Posterior vena cava (tissue), 2 donors: ENCODE measurements around the gene SEMA6A. TPM values are rescaled to one million over a fixed set of nuclear protein-coding genes. Genes with fewer than 3 reads are reported as not detected.

Source experiments
- DNase-seq: peaks from one replicate; pipeline ENCODE4 v3.0.0-alpha.2; 2020; ENCODE audit warnings: low spot score
- intact Hi-C, 2 donors: fragments of 100-400 bp; cut with DNase I; formaldehyde crosslinking; loops; one replicate each; pipeline versions ENCODE4 v1.14.1 to v1.14.2; 2022 to 2023
- total RNA-seq, 2 donors: library from RNA; stranded (reverse); fragmentation: NEBNext Ultra II Directional; extraction: Animal tissue kit (Norgen Biotek cat#: 25700); gene quantifications; one replicate each; pipeline ENCODE4 v1.2.1, GENCODE V29; 2021
- donor health status: DM: yes; HTN: yes; CAD: no.
- donor health status: DM: yes; HTN: yes; CAD: no.

The SEMA6A gene
- total RNA-seq, 2 donors from 2014 or later = 18.6 to 24.9 TPM

DNA sequence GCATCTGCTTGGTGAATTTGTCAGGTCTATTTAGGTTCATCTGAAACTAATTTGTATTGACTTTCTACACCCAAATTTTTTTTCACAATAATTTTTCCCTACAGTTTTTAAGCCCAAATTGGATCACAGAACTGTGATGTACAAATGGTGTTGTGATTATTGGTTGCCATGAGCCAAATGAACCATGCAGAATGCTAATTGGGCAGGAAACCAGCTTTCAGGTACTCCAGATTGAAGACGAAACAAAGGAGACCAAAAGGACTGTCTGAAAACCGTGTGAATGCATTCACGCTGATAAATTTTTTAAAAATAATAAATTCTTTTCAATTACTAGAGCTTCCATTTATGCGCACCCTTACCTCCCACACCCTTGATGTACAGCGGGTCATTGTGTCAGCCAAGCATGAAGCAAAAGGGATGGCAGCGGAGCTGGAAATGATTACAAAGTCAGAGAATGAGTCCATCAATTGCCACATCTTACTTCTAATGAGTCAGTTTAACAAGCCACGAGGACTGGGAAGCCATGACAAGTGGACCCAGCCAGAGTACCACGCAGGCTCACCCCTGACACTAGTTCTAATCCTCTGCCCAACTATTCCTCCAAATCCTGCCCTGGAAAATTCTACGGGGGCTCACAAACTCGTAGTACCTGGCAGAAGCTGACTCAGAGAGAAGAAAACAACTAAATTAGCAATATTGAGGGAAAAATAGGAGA lies 66.5 kb downstream of the SEMA6A start:
- intact Hi-C loops = no loop called here

DNA sequence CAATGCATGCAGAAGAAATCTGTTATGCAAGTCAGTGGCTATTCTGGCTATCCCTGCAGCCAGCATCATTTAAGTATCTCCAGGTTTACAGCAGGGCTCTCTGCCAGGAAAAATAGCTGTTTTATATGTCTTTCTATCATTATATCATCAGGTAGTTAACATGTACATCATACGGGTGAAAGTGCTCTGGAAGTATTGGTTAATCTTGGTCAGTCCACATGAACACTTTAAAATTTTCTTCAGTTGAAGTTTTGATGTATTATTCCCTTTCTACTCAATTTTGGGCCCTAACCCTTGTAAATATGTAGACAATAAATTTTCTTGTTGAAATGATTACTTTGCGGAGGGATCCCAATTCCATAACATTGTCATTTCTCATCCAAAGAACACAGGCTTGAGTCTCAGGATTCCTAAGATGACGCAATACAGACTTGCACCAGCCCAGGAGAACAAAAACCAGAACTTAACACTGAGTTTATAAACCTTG lies 67.5 kb downstream of the SEMA6A start:
- intact Hi-C loops = no loop called here
- no peak for DNase-seq

More for the DNA sequence above, 66.5 kb downstream of the SEMA6A start:
- DNase-seq = no peak

DNA sequence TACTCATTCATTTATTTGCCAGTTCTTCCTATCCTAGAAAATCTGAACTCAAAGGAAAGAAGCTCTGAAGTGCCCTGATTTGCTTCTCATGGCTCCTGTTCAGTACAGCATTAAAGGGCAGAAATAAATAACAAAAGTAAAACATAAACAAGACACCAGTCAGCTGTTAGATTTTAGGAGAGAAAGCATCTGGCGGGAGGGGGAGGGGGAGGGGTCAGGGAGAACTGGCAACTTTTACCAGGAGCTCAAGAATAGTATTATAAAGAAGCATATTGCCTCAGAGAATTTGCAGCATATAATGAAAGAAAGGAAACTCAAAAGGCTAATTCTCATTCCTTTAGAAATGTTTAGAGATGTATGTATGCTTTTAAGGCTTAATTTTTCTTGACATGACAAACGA lies 68.1 kb downstream of the SEMA6A start:
- no peak for DNase-seq
- intact Hi-C loops = no loop called here

DNA sequence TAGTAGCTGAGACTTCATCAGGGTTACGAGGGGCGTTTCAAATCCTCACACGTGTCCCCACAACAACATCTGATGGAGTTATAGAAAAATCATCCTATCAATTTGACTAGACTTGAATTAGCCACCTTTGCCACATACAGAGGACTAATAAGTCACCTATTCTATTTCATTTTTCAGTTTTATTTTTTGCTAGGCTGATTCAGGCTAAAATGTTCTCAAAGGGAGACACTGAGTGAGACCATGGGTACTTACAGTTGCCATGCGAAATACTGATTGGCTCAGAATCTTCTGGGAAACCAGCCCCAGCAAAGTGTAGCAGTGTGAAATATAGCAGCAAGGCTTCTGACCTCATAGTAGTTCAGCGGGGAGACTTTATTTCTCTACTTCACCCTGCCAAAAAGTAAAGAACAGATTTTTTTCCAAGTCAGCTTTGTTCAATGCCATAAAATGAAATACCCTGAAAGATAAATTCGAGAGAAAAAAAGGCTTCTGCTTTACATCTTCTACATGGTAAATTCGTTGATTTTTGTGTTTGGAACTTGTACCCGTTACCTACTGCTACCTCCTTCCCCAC lies 69.9 kb downstream of the SEMA6A start:
- intact Hi-C loops = no loop called here
- DNase-seq = no peak

DNA sequence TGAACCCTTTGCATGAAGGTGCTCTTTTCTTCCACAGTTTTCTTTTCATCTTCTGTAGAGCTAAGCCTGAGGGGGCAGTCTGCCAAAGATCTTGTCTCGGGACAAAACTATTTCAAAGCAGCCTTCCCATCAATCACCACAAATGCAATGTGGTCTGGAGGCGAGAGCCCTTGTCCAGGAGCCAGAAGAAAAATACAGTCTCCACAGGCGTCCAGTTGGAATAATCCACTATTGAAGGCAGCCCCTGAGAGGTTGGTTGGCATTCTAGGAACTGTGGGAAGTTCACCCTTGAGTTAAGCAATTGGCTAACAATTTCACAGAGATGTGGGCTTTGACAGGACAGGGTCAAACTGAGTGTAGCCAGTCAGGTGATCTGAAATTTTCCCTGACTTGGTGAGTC lies 72.0 kb downstream of the SEMA6A start:
- intact Hi-C loops = no loop called here
- DNase-seq = no peak

DNA sequence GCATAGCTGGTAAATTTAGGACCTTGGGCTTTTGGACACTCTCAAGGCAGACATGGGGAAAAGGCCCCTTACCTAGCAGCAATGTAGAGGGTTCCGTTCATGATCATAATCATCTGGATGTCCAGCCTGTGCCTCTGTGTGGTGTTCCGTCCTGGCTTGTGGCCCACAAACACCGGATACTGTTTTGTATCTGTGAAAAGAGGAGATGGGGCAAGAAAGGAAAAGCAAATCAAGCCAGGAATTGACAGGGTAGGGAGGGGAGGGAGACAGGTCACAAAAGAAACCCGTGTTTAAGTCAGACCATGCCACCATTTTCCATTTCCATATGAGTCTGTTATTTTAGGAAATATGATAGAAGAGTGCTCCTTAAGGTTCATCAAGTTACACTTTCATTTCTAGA lies 72.5 kb downstream of the SEMA6A start:
- DNase-seq = no peak
- intact Hi-C loops = no loop called here

DNA sequence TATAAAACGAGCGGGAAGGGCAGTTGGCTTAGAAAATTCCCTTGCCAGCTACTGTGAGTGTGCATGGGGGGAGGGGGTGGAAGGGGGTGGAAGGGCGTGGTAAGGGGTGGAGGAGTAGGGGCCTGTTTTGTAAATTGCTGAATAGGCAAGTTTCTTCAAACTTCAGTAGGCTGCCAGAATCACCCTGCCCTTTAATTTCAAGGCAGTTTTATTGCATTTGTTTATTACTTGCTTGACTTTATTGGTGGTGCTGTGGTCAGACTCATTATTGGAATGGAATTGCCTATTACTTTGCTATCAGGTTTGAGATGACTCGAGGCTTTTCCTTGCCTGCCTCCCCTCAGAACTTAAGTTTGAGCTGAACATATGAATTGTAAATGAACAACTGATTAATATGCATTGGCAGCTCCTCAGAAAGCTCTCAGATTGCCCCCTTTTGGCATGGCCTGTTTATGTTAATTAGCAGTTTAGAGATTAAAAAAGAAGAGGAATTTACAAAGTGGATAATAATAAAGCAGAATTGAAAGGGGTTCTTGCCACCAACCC lies 76.0 kb downstream of the SEMA6A start:
- DNase-seq = no peak
- intact Hi-C loops = no loop called here

DNA sequence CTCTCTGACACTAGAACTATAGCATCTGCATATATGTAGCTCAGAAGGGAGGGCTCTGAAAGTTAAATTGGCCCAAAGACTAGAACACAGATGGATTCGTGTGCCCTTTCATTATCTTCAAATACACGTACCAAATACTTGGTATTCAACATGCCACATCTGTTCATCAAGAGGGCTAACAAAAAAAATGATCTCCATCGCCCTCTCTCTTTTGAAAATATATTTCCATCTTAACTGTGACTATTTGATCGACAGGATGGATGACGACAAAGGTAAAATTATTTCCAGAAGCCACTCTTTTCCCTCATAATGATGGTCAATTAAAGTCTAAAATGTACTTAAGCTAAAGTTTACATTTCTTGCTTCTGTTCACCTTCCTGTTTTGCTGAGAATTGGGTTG lies 77.0 kb downstream of the SEMA6A start:
- DNase-seq = no peak
- intact Hi-C loops = no loop called here

DNA sequence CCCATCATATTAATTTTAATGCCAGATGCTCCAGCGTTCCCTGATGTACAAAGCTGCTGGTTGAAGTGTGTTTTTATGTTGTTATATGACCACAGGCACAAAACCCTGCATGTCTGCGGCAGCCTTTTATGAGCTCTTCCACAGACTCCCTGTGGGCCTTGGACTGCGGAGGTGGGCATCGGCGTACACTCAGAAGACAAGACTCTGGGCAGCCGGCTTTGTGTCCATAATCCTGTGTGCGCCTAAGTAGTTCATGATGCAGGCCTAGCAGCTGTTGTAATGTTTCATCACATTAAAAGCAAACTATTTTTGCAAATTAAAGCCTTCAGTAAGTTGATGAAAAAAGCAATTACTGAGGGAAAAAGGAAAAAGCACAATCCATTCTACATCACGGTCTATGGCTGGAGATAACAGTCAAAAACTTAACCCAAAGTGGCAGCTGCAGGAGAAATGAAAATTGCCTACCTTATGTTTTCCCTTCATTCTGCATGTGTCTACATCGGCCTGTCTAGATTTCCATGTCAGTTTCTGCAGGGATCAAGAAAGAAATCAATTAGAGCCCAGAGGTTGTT lies 78.8 kb downstream of the SEMA6A start:
- no peak for DNase-seq
- intact Hi-C loops = no loop called here

DNA sequence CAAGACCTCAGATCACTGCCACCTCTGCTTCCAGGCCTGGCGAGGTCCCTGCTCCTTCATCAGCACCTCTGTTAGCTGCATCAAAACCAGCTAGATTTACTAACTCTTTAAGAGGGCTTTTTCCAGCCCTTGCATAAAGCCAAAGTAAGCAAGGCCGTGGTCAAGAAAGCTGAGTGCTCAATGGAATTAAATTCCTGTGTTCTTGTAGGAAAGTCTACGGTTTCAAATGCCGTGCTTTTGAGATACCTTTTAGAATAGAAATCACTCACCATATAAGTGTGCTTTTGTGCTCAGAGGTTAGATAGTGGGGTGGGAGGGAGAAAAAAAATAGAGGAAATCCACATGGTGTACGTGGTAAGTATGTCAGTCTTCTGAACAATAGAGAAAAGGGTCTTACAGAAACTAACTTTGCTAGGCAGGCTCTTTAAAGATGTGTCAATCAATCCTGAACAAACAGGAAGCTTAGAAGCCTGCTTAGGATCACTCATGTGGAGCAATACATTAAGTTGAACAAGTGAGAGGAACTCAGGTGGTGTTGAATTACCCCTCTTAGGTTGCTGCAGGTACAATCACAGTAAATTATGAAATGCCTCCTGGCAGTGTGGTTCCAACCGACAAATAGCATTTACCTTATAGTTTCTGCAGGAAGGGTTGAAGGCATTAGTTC lies 79.7 kb downstream of the SEMA6A start:
- no peak for DNase-seq
- intact Hi-C loops = no loop called here

DNA sequence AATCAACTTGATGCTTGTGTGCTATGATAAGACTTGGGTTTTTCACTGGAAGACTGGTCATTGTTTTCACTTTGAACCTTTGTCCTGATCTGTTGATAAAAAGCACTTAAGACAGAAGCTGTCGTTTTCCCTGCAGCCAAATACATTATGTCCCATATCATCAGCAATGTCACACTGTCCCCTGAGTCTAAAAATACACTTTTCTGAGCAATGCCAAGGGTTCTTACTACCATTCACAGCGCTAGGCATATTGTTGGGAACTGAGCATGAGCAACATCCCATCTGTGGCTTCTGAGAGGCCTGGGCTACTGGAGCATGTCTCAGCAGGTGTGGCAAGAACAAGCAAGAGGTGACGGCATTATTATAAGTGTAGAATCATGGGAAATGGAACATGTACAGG lies 81.8 kb downstream of the SEMA6A start:
- intact Hi-C loops = no loop called here
- DNase-seq = no peak

DNA sequence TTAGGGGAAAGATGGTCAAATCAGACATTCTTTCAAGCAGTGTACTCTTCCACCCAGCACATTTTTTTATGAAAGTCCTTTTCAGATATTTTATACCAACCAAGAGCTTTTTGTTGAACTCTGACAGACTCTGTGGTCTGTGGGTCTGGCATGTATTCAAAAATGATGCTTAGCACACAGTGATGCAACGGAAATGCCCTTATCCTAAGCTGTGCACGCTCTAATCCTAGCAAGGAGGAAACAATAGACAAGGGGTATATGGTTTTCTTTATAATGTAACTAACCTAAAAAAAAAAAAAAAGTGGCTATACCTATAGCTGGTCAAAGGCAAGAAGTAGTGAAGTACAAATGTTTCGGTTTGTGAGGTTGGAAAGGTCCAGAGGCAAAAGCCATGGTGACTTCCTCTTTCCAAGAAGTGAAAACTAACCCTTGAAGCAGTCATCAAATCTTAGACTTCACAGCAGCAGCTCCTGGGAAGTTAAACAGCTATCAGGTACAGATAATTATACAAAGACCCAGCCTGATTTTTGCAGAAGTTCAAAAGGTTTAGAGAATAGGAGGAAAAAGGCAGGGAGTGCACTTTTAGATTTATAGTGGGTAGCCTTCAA lies 82.5 kb downstream of the SEMA6A start:
- intact Hi-C loops = no loop called here
- no peak for DNase-seq

DNA sequence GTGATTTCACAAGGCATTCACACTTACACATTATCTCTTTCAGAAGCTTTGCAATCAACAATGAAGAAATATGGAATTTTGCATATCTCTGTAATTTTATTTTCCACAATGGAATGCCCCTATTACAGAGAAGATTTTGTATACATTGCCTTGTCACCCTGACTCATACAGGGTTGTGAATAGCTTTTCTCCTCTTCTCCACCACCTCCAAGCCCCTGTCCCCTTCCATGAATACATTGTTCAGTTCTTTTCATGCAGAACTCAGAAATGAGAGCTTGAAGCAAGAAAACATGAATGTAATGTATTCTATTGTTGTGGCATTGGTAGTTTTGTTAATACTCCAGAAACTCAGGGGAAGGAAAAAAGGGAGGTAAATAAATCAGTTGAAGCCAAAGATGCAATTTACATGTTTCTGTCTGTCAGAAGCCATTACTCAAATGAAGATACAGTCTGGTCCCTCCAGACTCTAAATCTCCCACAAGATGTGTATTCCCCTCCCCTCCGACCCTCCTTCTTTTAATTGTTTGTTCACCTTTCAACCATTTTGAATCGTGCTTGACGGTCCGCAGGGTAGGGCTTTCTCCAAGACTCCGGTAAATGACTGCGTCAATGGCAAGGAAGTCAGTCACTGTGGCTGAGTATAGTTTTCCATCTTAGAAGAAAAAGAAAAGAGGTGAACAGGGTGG lies 86.1 kb downstream of the SEMA6A start:
- intact Hi-C loops = no loop called here
- DNase-seq = no peak

DNA sequence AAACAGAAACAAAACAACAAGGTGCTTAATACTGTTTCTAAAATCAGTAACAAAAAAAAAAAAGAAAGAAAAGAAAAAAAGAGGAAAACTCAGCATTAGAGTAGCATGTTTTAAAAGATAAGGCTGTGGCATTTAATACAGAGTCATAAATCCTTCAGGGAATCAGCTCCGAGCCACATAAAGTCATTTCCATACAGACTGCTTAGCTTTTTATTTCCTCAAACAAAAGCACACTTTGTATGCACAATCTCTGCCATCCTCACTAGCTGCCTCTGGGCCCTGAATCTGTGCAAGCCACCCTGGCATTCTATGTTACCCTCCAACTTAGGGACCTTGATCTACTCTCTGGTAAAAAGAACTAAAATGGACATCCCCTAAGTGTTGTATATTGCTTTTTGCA lies 87.6 kb downstream of the SEMA6A start:
- no peak for DNase-seq
- intact Hi-C loops = no loop called here

DNA sequence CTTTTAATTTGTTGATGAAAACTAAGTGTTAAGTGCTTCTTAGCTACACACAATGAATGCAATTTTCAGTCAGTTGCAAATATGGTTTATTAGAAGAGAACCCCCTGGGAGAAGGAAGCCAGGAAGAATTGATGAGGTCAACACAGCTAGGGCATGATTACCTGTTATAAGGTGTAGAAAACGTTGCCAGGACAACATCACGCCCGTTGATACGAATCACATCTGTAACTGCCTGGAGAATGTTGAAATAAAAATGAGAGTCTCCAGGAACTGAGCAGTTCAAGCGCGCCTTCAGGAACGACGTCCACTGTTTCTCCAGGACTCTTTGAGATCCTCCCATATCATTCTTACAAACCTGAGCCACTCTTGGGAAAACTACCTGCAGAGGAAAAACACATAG lies 88.0 kb downstream of the SEMA6A start:
- DNase-seq = no peak
- intact Hi-C loops = no loop called here

DNA sequence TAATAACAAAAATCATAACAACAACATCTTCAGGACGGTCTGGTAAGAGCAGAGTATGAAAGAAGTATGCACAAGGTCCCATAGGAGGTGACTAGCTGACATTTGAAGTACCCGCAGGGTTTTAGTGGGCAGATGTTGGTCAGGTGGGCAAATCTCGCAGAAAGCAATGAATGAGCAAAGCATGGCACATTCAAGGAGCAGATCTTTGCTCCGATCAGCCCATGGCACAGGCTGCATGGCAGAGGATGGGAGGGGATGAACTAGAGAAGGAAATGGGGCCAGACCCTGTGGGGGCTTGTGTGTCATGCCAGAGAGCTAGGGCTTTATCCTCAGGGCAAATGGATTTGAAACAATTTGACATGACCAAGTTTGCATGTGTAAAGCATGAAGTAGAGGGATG lies 90.0 kb downstream of the SEMA6A start:
- intact Hi-C loops = no loop called here
- DNase-seq = no peak

DNA sequence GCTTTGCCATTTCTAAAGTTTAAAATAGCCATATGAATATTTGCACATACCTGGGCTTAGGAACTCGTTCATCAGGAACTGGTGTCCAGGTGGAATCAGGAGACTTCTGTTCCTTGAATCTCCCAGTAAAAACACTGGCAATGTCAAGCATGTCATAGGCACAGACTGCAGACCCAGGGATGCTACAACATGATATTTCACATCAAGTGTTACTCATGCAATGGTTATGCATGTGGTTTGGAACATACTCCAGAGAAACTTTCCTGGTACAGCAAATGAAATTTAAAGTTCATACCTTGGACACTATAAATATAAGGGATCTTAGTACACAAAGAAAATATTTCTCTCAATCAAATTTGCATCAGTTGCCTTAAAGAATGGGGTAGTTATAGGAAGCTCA lies 92.2 kb downstream of the SEMA6A start:
- DNase-seq = no peak
- intact Hi-C loops = no loop called here

DNA sequence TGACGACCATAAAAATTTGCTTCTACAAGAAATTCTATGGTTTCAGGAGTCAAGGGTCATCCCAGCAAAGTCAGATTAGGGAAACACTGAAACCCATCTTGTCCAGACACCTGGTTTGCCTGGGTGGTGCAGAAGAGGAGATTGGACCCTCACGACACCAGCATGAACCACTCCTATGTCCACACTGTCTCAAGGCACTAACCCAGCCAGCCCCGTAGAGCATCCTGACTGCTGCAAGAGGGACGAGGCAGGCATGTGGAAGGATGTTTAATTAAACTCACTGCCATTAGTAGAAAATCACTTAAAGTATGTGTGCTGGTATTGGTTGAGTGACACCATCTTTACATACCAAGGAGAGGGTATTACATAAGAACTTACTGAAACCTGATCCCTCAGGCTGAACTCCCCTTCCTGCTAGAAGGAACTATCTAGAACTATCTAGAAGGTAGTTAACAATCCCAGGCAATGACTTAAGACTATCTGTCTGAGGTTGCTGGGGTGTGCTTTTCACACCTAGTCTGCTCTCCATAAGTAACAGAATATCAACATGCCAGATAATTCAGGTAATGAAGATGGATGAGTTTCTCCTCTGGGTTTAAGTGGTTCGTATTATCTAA lies 93.6 kb downstream of the SEMA6A start:
- no peak for DNase-seq
- intact Hi-C loops = no loop called here
